ENCODE results near the gene SAV1. TPM values are rescaled to one million over a fixed set of nuclear protein-coding genes. Genes with fewer than 3 reads are reported as not detected.

Gene SAV1
- total and polyA plus RNA-seq, 10 of the 15 experiments (the other 5 are each of a cell fraction or from before 2014, with no cell fraction given): 10.1 to 29.1 (median 20.4) TPM

DNA sequence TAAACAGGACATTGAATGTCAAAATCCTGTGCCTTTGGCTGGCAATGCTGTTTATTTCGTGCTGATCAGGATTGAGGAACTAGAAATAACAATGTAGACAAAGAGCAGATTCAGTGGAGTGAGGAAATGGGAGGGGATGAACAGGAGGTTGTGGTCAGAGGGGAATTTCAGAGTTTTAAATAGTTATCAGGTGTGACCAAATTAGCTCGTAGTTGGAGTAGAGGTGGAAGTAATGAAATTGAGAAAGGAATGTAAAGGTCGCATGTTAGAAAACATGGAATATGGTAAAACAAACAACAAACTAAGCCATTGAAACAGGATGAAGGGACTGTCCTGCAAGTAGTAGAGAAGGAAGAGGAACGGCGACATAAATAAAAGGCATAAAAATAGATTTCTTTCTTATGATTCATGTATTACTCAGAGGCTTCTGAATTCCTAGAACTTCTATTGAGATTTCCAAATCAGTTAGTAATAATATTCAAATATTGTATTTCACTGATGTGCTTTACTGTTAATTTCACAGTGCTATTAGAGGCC, 9.5 kb upstream of the SAV1 start (continued):
- TF ChIP-seq, protein P1, sequence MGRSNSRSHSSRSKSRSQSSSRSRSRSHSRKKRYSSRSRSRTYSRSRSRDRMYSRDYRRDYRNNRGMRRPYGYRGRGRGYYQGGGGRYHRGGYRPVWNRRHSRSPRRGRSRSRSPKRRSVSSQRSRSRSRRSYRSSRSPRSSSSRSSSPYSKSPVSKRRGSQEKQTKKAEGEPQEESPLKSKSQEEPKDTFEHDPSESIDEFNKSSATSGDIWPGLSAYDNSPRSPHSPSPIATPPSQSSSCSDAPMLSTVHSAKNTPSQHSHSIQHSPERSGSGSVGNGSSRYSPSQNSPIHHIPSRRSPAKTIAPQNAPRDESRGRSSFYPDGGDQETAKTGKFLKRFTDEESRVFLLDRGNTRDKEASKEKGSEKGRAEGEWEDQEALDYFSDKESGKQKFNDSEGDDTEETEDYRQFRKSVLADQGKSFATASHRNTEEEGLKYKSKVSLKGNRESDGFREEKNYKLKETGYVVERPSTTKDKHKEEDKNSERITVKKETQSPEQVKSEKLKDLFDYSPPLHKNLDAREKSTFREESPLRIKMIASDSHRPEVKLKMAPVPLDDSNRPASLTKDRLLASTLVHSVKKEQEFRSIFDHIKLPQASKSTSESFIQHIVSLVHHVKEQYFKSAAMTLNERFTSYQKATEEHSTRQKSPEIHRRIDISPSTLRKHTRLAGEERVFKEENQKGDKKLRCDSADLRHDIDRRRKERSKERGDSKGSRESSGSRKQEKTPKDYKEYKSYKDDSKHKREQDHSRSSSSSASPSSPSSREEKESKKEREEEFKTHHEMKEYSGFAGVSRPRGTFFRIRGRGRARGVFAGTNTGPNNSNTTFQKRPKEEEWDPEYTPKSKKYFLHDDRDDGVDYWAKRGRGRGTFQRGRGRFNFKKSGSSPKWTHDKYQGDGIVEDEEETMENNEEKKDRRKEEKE (IDR thresholded peaks at IDR 0.05): no peak
- TF ChIP-seq, protein P2, sequence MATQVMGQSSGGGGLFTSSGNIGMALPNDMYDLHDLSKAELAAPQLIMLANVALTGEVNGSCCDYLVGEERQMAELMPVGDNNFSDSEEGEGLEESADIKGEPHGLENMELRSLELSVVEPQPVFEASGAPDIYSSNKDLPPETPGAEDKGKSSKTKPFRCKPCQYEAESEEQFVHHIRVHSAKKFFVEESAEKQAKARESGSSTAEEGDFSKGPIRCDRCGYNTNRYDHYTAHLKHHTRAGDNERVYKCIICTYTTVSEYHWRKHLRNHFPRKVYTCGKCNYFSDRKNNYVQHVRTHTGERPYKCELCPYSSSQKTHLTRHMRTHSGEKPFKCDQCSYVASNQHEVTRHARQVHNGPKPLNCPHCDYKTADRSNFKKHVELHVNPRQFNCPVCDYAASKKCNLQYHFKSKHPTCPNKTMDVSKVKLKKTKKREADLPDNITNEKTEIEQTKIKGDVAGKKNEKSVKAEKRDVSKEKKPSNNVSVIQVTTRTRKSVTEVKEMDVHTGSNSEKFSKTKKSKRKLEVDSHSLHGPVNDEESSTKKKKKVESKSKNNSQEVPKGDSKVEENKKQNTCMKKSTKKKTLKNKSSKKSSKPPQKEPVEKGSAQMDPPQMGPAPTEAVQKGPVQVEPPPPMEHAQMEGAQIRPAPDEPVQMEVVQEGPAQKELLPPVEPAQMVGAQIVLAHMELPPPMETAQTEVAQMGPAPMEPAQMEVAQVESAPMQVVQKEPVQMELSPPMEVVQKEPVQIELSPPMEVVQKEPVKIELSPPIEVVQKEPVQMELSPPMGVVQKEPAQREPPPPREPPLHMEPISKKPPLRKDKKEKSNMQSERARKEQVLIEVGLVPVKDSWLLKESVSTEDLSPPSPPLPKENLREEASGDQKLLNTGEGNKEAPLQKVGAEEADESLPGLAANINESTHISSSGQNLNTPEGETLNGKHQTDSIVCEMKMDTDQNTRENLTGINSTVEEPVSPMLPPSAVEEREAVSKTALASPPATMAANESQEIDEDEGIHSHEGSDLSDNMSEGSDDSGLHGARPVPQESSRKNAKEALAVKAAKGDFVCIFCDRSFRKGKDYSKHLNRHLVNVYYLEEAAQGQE (IDR thresholded peaks at IDR 0.05; ENCODE audit: low read depth, low read length): no peak
- TF ChIP-seq, protein P3, sequence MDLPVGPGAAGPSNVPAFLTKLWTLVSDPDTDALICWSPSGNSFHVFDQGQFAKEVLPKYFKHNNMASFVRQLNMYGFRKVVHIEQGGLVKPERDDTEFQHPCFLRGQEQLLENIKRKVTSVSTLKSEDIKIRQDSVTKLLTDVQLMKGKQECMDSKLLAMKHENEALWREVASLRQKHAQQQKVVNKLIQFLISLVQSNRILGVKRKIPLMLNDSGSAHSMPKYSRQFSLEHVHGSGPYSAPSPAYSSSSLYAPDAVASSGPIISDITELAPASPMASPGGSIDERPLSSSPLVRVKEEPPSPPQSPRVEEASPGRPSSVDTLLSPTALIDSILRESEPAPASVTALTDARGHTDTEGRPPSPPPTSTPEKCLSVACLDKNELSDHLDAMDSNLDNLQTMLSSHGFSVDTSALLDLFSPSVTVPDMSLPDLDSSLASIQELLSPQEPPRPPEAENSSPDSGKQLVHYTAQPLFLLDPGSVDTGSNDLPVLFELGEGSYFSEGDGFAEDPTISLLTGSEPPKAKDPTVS (IDR thresholded peaks at IDR 0.05; ENCODE audit: low read depth, low read length): no peak
- TF ChIP-seq NBN (IDR thresholded peaks at IDR 0.05) (peak; percentile 80; the same call in 1 of the 2 replicates), GATAD2B (conservative IDR thresholded peaks at IDR 0.05; ENCODE audit: low read depth) (peak; percentile 34), RELA (IDR thresholded peaks at IDR 0.05; ENCODE audit: borderline replicate concordance, partially characterized antibody) (peak; percentile 70), SMAD1 (IDR thresholded peaks at IDR 0.05; ENCODE audit: low read depth, partially characterized antibody) (no peak), RFX5 (IDR thresholded peaks at IDR 0.05; ENCODE audit: low read depth, low read length) (no peak), NR2F1 (conservative IDR thresholded peaks at IDR 0.05) (no peak), POLR2AphosphoS5 (IDR thresholded peaks at IDR 0.05; ENCODE audit: low read length) (no peak), DPF2 (IDR thresholded peaks at IDR 0.05) (peak; percentile 56; the same call in 1 of the 2 replicates), CBX3 (IDR thresholded peaks at IDR 0.05; ENCODE audit: borderline replicate concordance, low read depth) (no peak), CBX5 (IDR thresholded peaks at IDR 0.05; ENCODE audit: low read depth) (no peak), LARP7 (IDR thresholded peaks at IDR 0.05) (no peak), EP300 (IDR thresholded peaks at IDR 0.05; ENCODE audit: borderline replicate concordance in 1 of 2, control insufficient read depth in 1 of 2, low read depth in 2 of 2, low read length in 2 of 2) (peak; percentile 46 to 81; a peak in 2 of 4 replicates), ATF7 (IDR thresholded peaks at IDR 0.05; ENCODE audit: low read depth) (peak; percentile 60), BACH1 (IDR thresholded peaks at IDR 0.05; ENCODE audit: borderline replicate concordance) (no peak), HDAC6 (IDR thresholded peaks at IDR 0.05; ENCODE audit: unreplicated experiment) (no peak), IKZF1 (conservative IDR thresholded peaks at IDR 0.05) (peak; percentile 92)
- TF ChIP-seq, protein P4, sequence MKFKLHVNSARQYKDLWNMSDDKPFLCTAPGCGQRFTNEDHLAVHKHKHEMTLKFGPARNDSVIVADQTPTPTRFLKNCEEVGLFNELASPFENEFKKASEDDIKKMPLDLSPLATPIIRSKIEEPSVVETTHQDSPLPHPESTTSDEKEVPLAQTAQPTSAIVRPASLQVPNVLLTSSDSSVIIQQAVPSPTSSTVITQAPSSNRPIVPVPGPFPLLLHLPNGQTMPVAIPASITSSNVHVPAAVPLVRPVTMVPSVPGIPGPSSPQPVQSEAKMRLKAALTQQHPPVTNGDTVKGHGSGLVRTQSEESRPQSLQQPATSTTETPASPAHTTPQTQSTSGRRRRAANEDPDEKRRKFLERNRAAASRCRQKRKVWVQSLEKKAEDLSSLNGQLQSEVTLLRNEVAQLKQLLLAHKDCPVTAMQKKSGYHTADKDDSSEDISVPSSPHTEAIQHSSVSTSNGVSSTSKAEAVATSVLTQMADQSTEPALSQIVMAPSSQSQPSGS (IDR thresholded peaks at IDR 0.05; ENCODE audit: low read length): peak; percentile 59
- TF ChIP-seq, protein P5, sequence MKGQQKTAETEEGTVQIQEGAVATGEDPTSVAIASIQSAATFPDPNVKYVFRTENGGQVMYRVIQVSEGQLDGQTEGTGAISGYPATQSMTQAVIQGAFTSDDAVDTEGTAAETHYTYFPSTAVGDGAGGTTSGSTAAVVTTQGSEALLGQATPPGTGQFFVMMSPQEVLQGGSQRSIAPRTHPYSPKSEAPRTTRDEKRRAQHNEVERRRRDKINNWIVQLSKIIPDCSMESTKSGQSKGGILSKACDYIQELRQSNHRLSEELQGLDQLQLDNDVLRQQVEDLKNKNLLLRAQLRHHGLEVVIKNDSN (IDR thresholded peaks at IDR 0.05; ENCODE audit: borderline replicate concordance, extremely low read length, insufficient read depth, low read depth, low read length): no peak

Data from GM12878 (cell line).